Endothelial cell of hepatic sinusoid (primary cell): ENCODE results near the gene TIGD4.

Source experiments
- in situ Hi-C: cut with HindIII; loops from 2 replicates; pipeline ENCODE4 v1.10.0; 2017; ENCODE audit warnings: low sequenced_read_pairs

TIGD4 gene

DNA sequence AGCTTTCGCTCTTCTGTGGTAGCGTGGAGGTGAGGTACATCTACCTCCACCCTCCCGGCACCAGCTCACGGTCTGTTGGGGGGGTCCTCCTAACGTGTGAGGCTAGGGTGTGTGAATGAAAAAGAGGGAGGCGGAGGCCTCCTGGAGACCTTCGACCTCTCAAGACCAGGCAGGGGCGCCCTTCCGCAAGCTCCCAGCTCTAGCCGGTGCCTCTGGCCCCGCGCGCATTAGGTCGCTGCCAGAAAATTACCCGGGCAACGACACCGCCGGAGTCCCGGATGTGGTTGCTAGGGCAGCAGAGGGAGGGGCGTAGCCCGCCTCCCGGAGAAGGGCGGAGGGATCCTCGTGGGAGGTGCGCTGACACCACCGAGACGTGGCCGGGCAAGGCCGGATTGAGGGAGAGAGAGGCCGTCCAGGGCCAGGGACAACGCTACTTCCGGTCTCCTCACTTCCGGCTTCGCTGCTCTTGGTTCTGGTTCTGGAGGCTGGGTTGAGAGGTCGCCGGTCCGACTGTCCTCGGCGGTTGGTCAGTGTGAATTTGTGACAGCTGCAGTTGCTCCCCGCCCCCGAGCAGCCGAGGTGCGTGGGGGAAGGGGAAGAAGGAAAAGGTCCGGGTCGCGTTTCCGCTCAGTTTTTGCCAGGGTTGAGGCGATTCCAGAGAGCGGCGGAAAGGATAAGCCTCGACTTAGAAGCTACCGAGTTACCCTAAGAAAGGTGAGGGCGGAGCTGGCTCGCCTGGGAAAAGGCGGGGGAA is at the start of gene TIGD4, which contains the start of gene ARFIP1:
TSS of gene TIGD4 (minus strand) at position 218 of the 754 bp plus-strand sequence. CDS start 8,726 bp downstream, outside the sequence.
TSS of gene ARFIP1 (plus strand) at position 442 of the 754 bp plus-strand sequence. CDS start 49,680 bp downstream, outside the sequence.
- in situ Hi-C loops, result loop anchor here (5.0 kb wide), 1 partner anchor 43 kb away; no protein-coding TSS in a partner anchor

DNA sequence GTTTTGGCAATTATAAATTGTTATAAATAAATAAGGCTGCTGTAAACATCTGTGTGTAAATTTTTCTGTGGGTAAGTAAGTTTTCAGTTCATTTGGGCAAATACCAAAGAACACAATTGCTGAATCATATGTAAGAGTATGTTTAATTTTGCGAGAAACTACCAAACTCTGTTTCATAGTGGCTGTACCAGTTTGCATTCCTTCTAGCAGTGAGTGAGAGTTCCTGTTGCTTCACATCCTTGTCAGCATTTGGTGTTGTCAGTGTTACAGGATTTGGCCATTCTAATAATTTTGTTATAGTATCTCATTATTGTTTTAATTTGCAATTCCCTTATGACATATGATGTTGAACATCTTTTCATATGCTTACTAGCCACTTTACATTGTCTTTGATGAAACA is 48.6 kb upstream of the TIGD4 start:
- in situ Hi-C loops, result no loop called here

- in situ Hi-C loops, result no loop called here
Measured at GRCh38 chr4:152825336-152825735, 45.8 kb upstream of the TIGD4 start.

- in situ Hi-C loops, result loop anchor here (5.0 kb wide), 1 partner anchor 42 kb away; no protein-coding TSS in a partner anchor
Measured at GRCh38 chr4:152824561-152824960, 45.0 kb upstream of the TIGD4 start.

DNA sequence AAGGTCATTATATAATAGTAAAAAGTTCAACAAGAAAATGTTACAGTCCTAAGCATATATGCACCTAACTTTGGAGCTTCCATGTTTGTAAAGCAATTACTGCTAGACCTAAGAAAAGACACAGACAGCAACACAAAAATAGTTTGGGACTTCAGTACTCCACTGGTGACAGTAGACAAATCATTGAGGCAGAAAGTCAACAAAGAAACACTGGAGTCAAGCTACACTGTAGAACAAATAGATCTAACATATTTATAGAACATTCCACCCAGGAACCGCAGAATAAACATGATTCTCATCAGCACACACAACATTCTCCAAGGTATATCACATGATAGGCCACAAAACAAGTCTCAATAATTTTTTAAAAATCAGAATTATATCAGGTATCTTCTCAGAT is 42.8 kb upstream of the TIGD4 start:
- in situ Hi-C loops, result loop anchor here (5.0 kb wide), 1 partner anchor 40 kb away; no protein-coding TSS in a partner anchor

- in situ Hi-C loops, result loop anchor here (5.0 kb wide), 1 partner anchor 38 kb away; no protein-coding TSS in a partner anchor
Measured at GRCh38 chr4:152820073-152820472, 40.5 kb upstream of the TIGD4 start.

DNA sequence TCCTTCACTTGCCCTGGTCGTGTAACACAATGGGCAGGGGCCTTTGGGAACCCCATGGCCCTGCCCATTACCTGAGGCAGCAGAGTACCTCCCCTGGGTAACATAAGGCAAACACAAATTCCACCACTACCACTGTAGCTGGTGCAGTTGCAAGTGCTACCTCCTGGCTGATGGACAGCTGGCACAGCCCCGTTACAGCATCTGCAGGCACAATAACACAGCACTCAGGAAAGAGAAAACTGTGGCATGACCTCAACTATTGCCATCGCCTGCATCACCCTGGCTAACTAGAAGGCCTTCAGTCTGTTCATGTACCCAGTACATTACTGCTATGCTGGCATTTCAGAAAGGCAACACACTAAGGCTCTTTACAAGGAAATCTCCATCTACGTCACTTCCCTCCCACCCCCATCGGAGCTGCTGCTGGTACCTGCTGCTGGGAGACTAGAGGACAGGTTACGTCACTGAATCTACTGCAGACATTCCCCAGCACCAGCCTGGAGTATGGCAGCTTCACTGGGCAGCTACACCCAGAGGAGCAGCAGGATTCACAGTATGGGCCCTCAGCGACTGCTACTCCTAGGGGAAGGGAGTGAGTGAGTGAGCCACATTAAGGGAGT is 39.6 kb upstream of the TIGD4 start:
- in situ Hi-C loops, result no loop called here

- in situ Hi-C loops, result no loop called here
Measured at GRCh38 chr4:152817331-152817730, 37.8 kb upstream of the TIGD4 start.

GRCh38 chr4:152815078-152815477 is 35.5 kb upstream of the TIGD4 start:
- in situ Hi-C loops, result no loop called here

- in situ Hi-C loops, result no loop called here
Measured at GRCh38 chr4:152810715-152811287, 31.3 kb upstream of the TIGD4 start.

- in situ Hi-C loops, result no loop called here
Measured at GRCh38 chr4:152808670-152809069, 29.1 kb upstream of the TIGD4 start.

- in situ Hi-C loops, result no loop called here
Measured at GRCh38 chr4:152807294-152807829, 27.8 kb upstream of the TIGD4 start.

- in situ Hi-C loops, result no loop called here
Measured at GRCh38 chr4:152806501-152807125, 27.1 kb upstream of the TIGD4 start.

GRCh38 chr4:152805818-152806217 is 26.3 kb upstream of the TIGD4 start:
- in situ Hi-C loops, result no loop called here

DNA sequence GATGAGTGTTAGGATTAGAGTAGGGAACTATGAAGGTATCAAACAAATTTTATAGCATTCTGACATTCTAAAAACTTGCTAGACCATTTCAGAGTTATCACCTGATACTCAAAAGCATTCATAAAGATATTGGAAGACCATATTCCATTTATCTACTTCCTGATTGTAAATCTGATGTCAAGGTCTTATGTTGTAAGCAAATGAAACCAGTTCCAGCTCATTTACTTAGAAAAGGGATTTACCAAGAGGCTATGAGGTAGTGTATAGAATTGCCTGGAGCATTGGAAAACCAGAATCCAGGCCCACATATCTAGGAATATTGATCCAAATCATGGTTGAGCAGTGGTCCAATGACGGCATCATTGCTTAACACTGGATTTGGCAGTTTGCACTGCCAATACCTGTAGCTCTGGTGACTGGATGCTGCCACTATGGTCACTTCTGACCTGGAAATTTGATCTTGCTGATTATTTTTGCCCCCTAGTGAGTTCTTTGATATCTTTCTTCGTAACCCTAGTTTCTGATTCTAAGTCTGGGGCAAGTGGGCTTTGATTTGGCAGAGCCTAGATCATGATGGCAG is 25.6 kb upstream of the TIGD4 start:
- in situ Hi-C loops, result no loop called here

DNA sequence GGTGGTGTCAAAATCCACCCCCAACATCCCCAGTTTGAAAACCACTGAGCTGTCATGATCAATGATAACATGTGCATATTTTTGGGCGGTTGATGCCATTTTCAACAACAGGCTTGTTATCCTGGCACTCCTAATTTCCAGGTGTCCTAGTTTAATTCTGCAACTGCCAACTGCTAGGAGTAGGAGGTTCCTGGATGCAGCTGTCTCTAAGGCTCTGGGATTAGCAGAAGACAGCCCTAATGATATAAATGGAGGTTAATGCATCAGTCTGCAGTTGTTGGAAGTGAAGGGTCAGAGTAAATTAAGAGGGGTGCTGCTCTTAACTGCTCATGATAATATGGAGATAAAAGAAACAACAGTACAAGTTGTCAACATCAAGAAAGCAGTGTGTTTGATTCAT is 24.0 kb upstream of the TIGD4 start:
- in situ Hi-C loops, result no loop called here

DNA sequence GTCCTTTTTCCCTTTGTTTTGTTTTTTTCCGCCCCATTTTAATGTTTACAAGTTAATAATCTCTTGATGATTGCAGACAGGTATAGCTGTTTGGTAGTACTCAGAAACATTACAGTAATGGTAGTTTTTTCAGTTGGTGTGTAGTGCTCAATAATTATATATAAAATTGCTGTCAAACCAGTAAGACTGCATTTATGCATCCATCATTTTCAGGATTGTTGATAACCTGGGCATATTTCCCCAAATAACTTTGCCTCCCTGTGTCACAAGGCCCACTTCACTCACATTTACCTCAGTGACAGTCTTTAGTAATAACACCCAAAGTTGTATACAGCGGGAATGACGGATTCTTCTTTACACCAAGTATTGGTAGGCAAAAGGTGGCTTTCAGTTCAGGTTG is 16.4 kb upstream of the TIGD4 start:
- in situ Hi-C loops, result no loop called here

- in situ Hi-C loops, result no loop called here
Measured at GRCh38 chr4:152786627-152787026, 7.1 kb upstream of the TIGD4 start.

- in situ Hi-C loops, result no loop called here
Measured at GRCh38 chr4:152785639-152786615, 6.4 kb upstream of the TIGD4 start.
